K562 (cell line): ENCODE measurements around the gene PTAFR. TPM values are rescaled to one million over a fixed set of nuclear protein-coding genes. Genes with fewer than 3 reads are reported as not detected.

Experiments used
- ATAC-seq: fragments of 200-7000 bp; cut with Tn5 transposase; 3 replicates; pipeline ENCODE4 v1.9.1; 2020; ENCODE audit warnings: moderate library complexity
- BruUV-seq: library from RNA; stranded (reverse); fragments of 400-500 nt; replicated peaks from 2 replicates; lab custom pipeline; 2021; lab: Mats Ljungman, UMichigan
- CTCF ChIA-PET: fragments of 300-600 bp; formaldehyde crosslinking; extraction: SDS; loops from one replicate; lab custom pipeline; 2021; ENCODE audit warnings: low intra/inter-chr PET ratio; lab: Yijun Ruan, JAX
- POLR2A ChIA-PET: fragments of 300-600, 350-650 bp; sonication (Branson Sonifier 250); formaldehyde crosslinking; extraction: SDS; loops from one replicate; lab custom pipeline; 2021; ENCODE audit warnings: antibody characterized with exemption, inconsistent platforms; lab: Yijun Ruan, JAX
- DNase-seq, 4 experiments: peaks; one replicate each; pipeline versions ENCODE4 v3.0.0 to v3.0.0-alpha.2; 2011 to 2018; ENCODE audit warnings: low spot score in 3 of 4, mixed read lengths in 3 of 4; ENCODE audit errors: extremely low read depth in 1 of 4
- FAIRE-seq: peaks from 2 replicates; lab custom pipeline; 2011; peaks lifted over from hg19 to GRCh38; lab: Jason Lieb, UNC
- H2AFZ ChIP-seq: 2 replicates; pipeline ENCODE4 v1.6.0; 2011; ENCODE audit warnings: low read depth, low read length, control low read depth, inconsistent platforms
- H3K27ac ChIP-seq: fragments of 200-600 bp; 3 replicates; pipeline ENCODE4 v1.8.0; 2011; ENCODE audit warnings: low read depth, mild to moderate bottlenecking, control low read depth, inconsistent platforms, low read length, moderate library complexity, mixed read lengths; ENCODE audit errors: extremely low read depth
- H3K27me3 ChIP-seq, 2 experiments: fragments of 300-600 bp in 1 of 2; 2 replicates in 1 of 2; 3 replicates in 1 of 2; pipeline versions ENCODE4 v1.6.0 to v1.8.0; 2011; ENCODE audit warnings: inconsistent platforms in 2 of 2, low read length in 2 of 2, mild to moderate bottlenecking in 1 of 2, mixed read lengths in 1 of 2, moderate library complexity in 1 of 2; ENCODE audit not compliant: control insufficient read depth in 2 of 2, insufficient read depth in 2 of 2
- H3K36me3 ChIP-seq: fragments of 300-600 bp; 3 replicates; pipeline ENCODE4 v1.8.0; 2011; ENCODE audit warnings: mild to moderate bottlenecking, low read length, inconsistent platforms; ENCODE audit not compliant: control insufficient read depth, insufficient read depth
- H3K4me1 ChIP-seq, 2 experiments: fragments of 200-600 bp in 1 of 2; replicated peaks in 1 of 2; 2 replicates in 1 of 2; 3 replicates in 1 of 2; pipeline versions ENCODE4 v1.5.1 to v1.8.0; 2011; ENCODE audit warnings: inconsistent platforms in 2 of 2, low read length in 2 of 2, mild to moderate bottlenecking in 1 of 2, mixed read lengths in 1 of 2, moderate library complexity in 1 of 2; ENCODE audit not compliant: control insufficient read depth in 2 of 2, insufficient read depth in 2 of 2
- H3K4me2 ChIP-seq: 2 replicates; pipeline ENCODE4 v1.6.1; 2011; ENCODE audit warnings: low read length, control low read depth, inconsistent platforms, mixed read lengths; ENCODE audit not compliant: insufficient read depth
- H3K4me3 ChIP-seq: fragments of 200-600 bp; sonication (generic), shearing (Covaris generic); 2 replicates; pipeline ENCODE4 v1.5.1; 2016; ENCODE audit warnings: control low read depth, inconsistent platforms
- H3K79me2 ChIP-seq: fragments of 200-600 bp; 3 replicates; pipeline ENCODE4 v1.8.0; 2011; ENCODE audit warnings: low read length, inconsistent platforms; ENCODE audit not compliant: control insufficient read depth, insufficient read depth
- H3K9ac ChIP-seq, 2 experiments: 2 replicates each; pipeline versions ENCODE4 v1.6.0 to v1.6.1; 2011; ENCODE audit warnings: low read depth in 2 of 2, low read length in 2 of 2, control low read depth in 1 of 2, inconsistent platforms in 1 of 2, mild to moderate bottlenecking in 1 of 2, mixed read lengths in 1 of 2; ENCODE audit not compliant: insufficient read depth in 1 of 2
- H3K9me1 ChIP-seq: one replicate; pipeline ENCODE4 v1.6.0; 2011; ENCODE audit warnings: inconsistent platforms, mild to moderate bottlenecking, low read length, moderate library complexity; ENCODE audit not compliant: control insufficient read depth, insufficient read depth
- H3K9me3 ChIP-seq: replicated peaks from 2 replicates; pipeline ENCODE4 v1.5.1; 2011; ENCODE audit warnings: low read depth, low read length, inconsistent platforms; ENCODE audit not compliant: control insufficient read depth, insufficient read depth
- H4K20me1 ChIP-seq: replicated peaks from 2 replicates; pipeline ENCODE4 v1.6.1; 2011; ENCODE audit warnings: low read length, inconsistent platforms, mixed read lengths; ENCODE audit not compliant: control insufficient read depth, insufficient read depth
- WGBS: fragments of 100-300 bp; shearing (Covaris generic); methylation state at CpG from one replicate; pipeline ENCODE4 v1.1.6; 2016; ENCODE audit warnings: low coverage, mixed read lengths; ENCODE audit not compliant: insufficient coverage; ENCODE audit errors: missing lambda C conversion rate; 5-methylcytosine and 5-hydroxymethylcytosine counted together
- in situ Hi-C: fragments of 300-500 bp; cut with MboI; formaldehyde crosslinking; loops from 4 replicates; pipeline ENCODE4 v1.15.0; 2018; ENCODE audit warnings: inconsistent platforms, mixed read lengths
- intact Hi-C: fragments of 100-400 bp; cut with micrococcal nuclease; formaldehyde crosslinking; loops from 2 replicates; pipeline ENCODE4 v1.14.2; 2022
- polyA plus RNA-seq, 8 experiments: library from polyadenylated mRNA; depleted of rRNA in 4 of 8; stranded (reverse) in 5 of 8; unstranded in 3 of 8; fragments of >200 nt; fragmentation: Nextera tagmentation in 2 of 8; fragmentation: Illumina TruSeq in 1 of 8; extraction: Ambion mirVana in 2 of 8; extraction: Trizol in 1 of 8; gene quantifications; 2 replicates each; pipeline versions ENCODE4 v1.2.1 to v1.2.3, GENCODE V29; 2011 to 2014; ENCODE audit warnings: inconsistent platforms in 1 of 8, missing spikeins in 1 of 8
- total RNA-seq, 7 experiments: library from RNA; depleted of rRNA in 6 of 7; stranded (reverse); fragments of >200 nt in 6 of 7; fragmentation: Illumina TruSeq in 2 of 7; extraction: Trizol in 2 of 7; gene quantifications; 2 replicates each; pipeline versions ENCODE4 v1.2.1 to v1.2.3, GENCODE V29; 2011 to 2021; ENCODE audit warnings: low replicate concordance in 1 of 7
- TF ChIP-seq, protein P1 (sequence below): fragments of 250-450 bp; sonication (Bioruptor Pico); IDR thresholded peaks from 2 replicates; pipeline ENCODE4 v1.4.0; 2020; ENCODE audit warnings: borderline replicate concordance
- TF ChIP-seq, protein P2 (sequence below), 2 experiments: fragments of 450-650 bp in 1 of 2; IDR thresholded peaks; 2 replicates each; pipeline ENCODE4 v1.6.1; 2011 to 2017; ENCODE audit warnings: low read depth in 2 of 2, antibody characterized with exemption in 1 of 2, borderline replicate concordance in 1 of 2, low read length in 1 of 2, mild to moderate bottlenecking in 1 of 2, mixed read lengths in 1 of 2; ENCODE audit not compliant: control insufficient read depth in 1 of 2
- TF ChIP-seq, protein P3 (sequence below): fragments of 450-650 bp; IDR thresholded peaks from 2 replicates; pipeline ENCODE4 v1.6.1; 2017; ENCODE audit warnings: antibody characterized with exemption
- TF ChIP-seq, protein P4 (sequence below): sonication (generic); formaldehyde crosslinking; IDR thresholded peaks from 2 replicates; pipeline ENCODE4 v1.8.0; 2022; ENCODE audit warnings: mild to moderate bottlenecking, missing genetic modification reagents

Gene PTAFR
- total and polyA plus RNA-seq, 9 of the 15 experiments (the other 6 are each of a cell fraction or from before 2014, with no cell fraction given): 0.15 to 0.55 (median 0.40) TPM; not detected in 1

DNA sequence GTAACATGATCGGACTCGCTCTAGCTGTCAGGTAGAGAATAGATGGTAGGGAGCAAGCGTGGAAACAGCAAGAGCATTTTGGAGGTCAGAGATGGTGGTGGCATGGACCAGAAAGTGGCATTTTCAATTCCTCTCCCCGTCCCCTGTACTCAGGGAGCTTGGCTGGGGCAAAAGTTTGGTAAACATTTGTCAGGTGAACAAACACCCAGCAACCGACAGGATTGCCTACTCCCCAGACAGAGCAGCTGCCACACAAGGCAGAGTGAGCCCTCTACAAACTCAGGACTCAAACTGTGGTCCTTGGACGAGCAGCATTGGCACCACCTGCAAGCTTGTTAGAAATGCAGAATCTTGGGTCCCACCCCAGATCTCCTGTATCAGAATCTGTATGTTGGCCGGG is 14.3 kb downstream of the PTAFR start:
- POLR2A ChIA-PET: interaction anchor here (1.3 to 1.6 kb wide), 3 partner anchors 9 to 74 kb away, joined by 3 to 4 read pairs (median 4); partner anchors contain the start of gene EYA3
- TF ChIP-seq, protein P1, sequence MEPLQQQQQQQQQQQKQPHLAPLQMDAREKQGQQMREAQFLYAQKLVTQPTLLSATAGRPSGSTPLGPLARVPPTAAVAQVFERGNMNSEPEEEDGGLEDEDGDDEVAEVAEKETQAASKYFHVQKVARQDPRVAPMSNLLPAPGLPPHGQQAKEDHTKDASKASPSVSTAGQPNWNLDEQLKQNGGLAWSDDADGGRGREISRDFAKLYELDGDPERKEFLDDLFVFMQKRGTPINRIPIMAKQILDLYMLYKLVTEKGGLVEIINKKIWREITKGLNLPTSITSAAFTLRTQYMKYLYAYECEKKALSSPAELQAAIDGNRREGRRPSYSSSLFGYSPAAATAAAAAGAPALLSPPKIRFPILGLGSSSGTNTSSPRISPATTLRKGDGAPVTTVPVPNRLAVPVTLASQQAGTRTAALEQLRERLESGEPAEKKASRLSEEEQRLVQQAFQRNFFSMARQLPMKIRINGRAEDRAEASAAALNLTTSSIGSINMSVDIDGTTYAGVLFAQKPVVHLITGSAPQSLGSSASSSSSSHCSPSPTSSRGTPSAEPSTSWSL (CRISPR knock-in tag): no peak
- TF ChIP-seq, protein P2, sequence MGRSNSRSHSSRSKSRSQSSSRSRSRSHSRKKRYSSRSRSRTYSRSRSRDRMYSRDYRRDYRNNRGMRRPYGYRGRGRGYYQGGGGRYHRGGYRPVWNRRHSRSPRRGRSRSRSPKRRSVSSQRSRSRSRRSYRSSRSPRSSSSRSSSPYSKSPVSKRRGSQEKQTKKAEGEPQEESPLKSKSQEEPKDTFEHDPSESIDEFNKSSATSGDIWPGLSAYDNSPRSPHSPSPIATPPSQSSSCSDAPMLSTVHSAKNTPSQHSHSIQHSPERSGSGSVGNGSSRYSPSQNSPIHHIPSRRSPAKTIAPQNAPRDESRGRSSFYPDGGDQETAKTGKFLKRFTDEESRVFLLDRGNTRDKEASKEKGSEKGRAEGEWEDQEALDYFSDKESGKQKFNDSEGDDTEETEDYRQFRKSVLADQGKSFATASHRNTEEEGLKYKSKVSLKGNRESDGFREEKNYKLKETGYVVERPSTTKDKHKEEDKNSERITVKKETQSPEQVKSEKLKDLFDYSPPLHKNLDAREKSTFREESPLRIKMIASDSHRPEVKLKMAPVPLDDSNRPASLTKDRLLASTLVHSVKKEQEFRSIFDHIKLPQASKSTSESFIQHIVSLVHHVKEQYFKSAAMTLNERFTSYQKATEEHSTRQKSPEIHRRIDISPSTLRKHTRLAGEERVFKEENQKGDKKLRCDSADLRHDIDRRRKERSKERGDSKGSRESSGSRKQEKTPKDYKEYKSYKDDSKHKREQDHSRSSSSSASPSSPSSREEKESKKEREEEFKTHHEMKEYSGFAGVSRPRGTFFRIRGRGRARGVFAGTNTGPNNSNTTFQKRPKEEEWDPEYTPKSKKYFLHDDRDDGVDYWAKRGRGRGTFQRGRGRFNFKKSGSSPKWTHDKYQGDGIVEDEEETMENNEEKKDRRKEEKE (IDR thresholded peaks at IDR 0.05; ENCODE audit: borderline replicate concordance in 1 of 2, control insufficient read depth in 1 of 2, low read depth in 2 of 2, low read length in 1 of 2): no peak
- TF ChIP-seq, protein P3, sequence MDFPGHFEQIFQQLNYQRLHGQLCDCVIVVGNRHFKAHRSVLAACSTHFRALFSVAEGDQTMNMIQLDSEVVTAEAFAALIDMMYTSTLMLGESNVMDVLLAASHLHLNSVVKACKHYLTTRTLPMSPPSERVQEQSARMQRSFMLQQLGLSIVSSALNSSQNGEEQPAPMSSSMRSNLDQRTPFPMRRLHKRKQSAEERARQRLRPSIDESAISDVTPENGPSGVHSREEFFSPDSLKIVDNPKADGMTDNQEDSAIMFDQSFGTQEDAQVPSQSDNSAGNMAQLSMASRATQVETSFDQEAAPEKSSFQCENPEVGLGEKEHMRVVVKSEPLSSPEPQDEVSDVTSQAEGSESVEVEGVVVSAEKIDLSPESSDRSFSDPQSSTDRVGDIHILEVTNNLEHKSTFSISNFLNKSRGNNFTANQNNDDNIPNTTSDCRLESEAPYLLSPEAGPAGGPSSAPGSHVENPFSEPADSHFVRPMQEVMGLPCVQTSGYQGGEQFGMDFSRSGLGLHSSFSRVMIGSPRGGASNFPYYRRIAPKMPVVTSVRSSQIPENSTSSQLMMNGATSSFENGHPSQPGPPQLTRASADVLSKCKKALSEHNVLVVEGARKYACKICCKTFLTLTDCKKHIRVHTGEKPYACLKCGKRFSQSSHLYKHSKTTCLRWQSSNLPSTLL: no peak
- TF ChIP-seq, protein P4, sequence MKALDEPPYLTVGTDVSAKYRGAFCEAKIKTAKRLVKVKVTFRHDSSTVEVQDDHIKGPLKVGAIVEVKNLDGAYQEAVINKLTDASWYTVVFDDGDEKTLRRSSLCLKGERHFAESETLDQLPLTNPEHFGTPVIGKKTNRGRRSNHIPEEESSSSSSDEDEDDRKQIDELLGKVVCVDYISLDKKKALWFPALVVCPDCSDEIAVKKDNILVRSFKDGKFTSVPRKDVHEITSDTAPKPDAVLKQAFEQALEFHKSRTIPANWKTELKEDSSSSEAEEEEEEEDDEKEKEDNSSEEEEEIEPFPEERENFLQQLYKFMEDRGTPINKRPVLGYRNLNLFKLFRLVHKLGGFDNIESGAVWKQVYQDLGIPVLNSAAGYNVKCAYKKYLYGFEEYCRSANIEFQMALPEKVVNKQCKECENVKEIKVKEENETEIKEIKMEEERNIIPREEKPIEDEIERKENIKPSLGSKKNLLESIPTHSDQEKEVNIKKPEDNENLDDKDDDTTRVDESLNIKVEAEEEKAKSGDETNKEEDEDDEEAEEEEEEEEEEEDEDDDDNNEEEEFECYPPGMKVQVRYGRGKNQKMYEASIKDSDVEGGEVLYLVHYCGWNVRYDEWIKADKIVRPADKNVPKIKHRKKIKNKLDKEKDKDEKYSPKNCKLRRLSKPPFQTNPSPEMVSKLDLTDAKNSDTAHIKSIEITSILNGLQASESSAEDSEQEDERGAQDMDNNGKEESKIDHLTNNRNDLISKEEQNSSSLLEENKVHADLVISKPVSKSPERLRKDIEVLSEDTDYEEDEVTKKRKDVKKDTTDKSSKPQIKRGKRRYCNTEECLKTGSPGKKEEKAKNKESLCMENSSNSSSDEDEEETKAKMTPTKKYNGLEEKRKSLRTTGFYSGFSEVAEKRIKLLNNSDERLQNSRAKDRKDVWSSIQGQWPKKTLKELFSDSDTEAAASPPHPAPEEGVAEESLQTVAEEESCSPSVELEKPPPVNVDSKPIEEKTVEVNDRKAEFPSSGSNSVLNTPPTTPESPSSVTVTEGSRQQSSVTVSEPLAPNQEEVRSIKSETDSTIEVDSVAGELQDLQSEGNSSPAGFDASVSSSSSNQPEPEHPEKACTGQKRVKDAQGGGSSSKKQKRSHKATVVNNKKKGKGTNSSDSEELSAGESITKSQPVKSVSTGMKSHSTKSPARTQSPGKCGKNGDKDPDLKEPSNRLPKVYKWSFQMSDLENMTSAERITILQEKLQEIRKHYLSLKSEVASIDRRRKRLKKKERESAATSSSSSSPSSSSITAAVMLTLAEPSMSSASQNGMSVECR (CRISPR knock-in tag): no peak
- Histone ChIP-seq H3K36me3 (no peaks in the 10 kb centered on the region), H3K4me3 (no peak overlapping the region), H3K9me1 (no peaks in the 10 kb centered on the region), H3K27ac (no peak overlapping the region), H3K4me1 (peaks cover 5 to 6% of the 10 kb centered on the region in 2 experiments; a peak in 2 of 5 replicates), H3K9me3 (no peaks in the 10 kb centered on the region), H3K9ac (peak overlapping the region in 1 of 2 experiments; percentile 42; a peak in 1 of 4 replicates), H2AFZ (no peak overlapping the region), H3K4me2 (no peak overlapping the region), H3K27me3 (no peaks in the 10 kb centered on the region), H3K79me2 (no peaks in the 10 kb centered on the region), H4K20me1 (no peaks in the 10 kb centered on the region)
- in situ Hi-C loops: no loop called here
- 45% methylated on average over 7 of the region's 7 CpGs for WGBS
- no peak for DNase-seq
- FAIRE-seq: no peak
- intact Hi-C loops: no loop called here
- CTCF ChIA-PET: no interaction called here
- no TSS peak for BruUV-seq
- no peak; the same call in 2 of the 3 replicates for ATAC-seq
